HepG2 (cell line): ENCODE measurements around the gene ITGB7. TPM values are rescaled to one million over a fixed set of nuclear protein-coding genes. Genes with fewer than 3 reads are reported as not detected.

Experiments
- ATF2 ChIP-seq: sonication (generic); formaldehyde crosslinking; IDR thresholded peaks from 2 replicates; pipeline ENCODE4 v1.4.0; 2020; ENCODE audit warnings: missing genetic modification reagents
- FOSL2 ChIP-seq: sonication (generic); formaldehyde crosslinking; IDR thresholded peaks from 2 replicates; pipeline ENCODE4 v1.4.0; 2020; ENCODE audit warnings: missing genetic modification reagents
- GATAD1 ChIP-seq: IDR thresholded peaks from 2 replicates; pipeline ENCODE4 v1.6.1; 2016; ENCODE audit warnings: missing genetic modification reagents, missing compliant biosample characterization
- GATAD2A ChIP-seq: IDR thresholded peaks from 2 replicates; pipeline ENCODE4 v1.6.1; 2016
- HNF1B ChIP-seq: sonication (generic); formaldehyde crosslinking; IDR thresholded peaks from 2 replicates; pipeline ENCODE4 v1.5.1; 2020; ENCODE audit warnings: mild to moderate bottlenecking, moderate library complexity, missing genetic modification reagents
- IKZF5 ChIP-seq: IDR thresholded peaks from 2 replicates; pipeline ENCODE4 v1.6.1; 2018; ENCODE audit warnings: missing genetic modification reagents, mild to moderate bottlenecking, missing compliant biosample characterization
- MTA1 ChIP-seq: sonication (generic); formaldehyde crosslinking; IDR thresholded peaks from 2 replicates; pipeline ENCODE4 v1.4.0; 2020; ENCODE audit warnings: missing genetic modification reagents, mild to moderate bottlenecking, borderline replicate concordance
- NONO ChIP-seq, 2 experiments: fragments of 450-650 bp in 1 of 2; sonication (generic) in 1 of 2; formaldehyde crosslinking in 1 of 2; IDR thresholded peaks in 1 of 2; conservative IDR thresholded peaks in 1 of 2; 2 replicates each; pipeline versions ENCODE4 v1.6.1 to v1.8.0; 2017 to 2022; ENCODE audit warnings: mild to moderate bottlenecking in 1 of 2, missing genetic modification reagents in 1 of 2, moderate library complexity in 1 of 2
- PPARG ChIP-seq: conservative IDR thresholded peaks from 2 replicates; pipeline ENCODE4 v1.6.1; 2016; ENCODE audit warnings: missing biosample characterization, missing genetic modification reagents
- REL ChIP-seq: sonication (generic); formaldehyde crosslinking; conservative IDR thresholded peaks from 2 replicates; pipeline ENCODE4 v1.8.0; 2022; ENCODE audit warnings: mild to moderate bottlenecking, missing genetic modification reagents, moderate library complexity
- SALL1 ChIP-seq: sonication (generic); formaldehyde crosslinking; IDR thresholded peaks from 2 replicates; pipeline ENCODE4 v1.8.0; 2022; ENCODE audit warnings: mild to moderate bottlenecking, missing genetic modification reagents
- SOX5 ChIP-seq: IDR thresholded peaks from 2 replicates; pipeline ENCODE4 v1.6.1; 2016; ENCODE audit warnings: borderline replicate concordance
- STAG1 ChIP-seq: sonication (generic); formaldehyde crosslinking; IDR thresholded peaks from 2 replicates; pipeline ENCODE4 v1.4.0; 2020; ENCODE audit warnings: missing genetic modification reagents
- TEAD3 ChIP-seq: optimal IDR thresholded peaks from 2 replicates; pipeline ENCODE3; 2016; ENCODE audit warnings: borderline replicate concordance
- TSC22D2 ChIP-seq: sonication (generic); formaldehyde crosslinking; IDR thresholded peaks from 2 replicates; pipeline ENCODE4 v1.5.1; 2020; ENCODE audit warnings: missing genetic modification reagents, mild to moderate bottlenecking, borderline replicate concordance
- ZBTB33 ChIP-seq: sonication (generic); formaldehyde crosslinking; IDR thresholded peaks from 2 replicates; pipeline ENCODE4 v1.4.0; 2020; ENCODE audit warnings: missing genetic modification reagents
- ZBTB7B ChIP-seq: sonication (generic); formaldehyde crosslinking; IDR thresholded peaks from 2 replicates; pipeline ENCODE4 v1.4.0; 2020; ENCODE audit warnings: missing genetic modification reagents
- ZNF230 ChIP-seq: sonication (generic); formaldehyde crosslinking; IDR thresholded peaks from 2 replicates; pipeline ENCODE4 v1.4.0; 2020; ENCODE audit warnings: mild to moderate bottlenecking, missing genetic modification reagents
- ZNF232 ChIP-seq: sonication (generic); formaldehyde crosslinking; IDR thresholded peaks from 2 replicates; pipeline ENCODE4 v1.4.0; 2020; ENCODE audit warnings: missing genetic modification reagents, borderline replicate concordance
- ZNF234 ChIP-seq: sonication (generic); formaldehyde crosslinking; conservative IDR thresholded peaks from 2 replicates; pipeline ENCODE4 v1.5.1; 2020; ENCODE audit warnings: mild to moderate bottlenecking, missing genetic modification reagents
- ZNF354B ChIP-seq: sonication (generic); formaldehyde crosslinking; IDR thresholded peaks from 2 replicates; pipeline ENCODE4 v1.8.0; 2022; ENCODE audit warnings: mild to moderate bottlenecking, missing genetic modification reagents
- ZNF691 ChIP-seq: sonication (generic); formaldehyde crosslinking; IDR thresholded peaks from 2 replicates; pipeline ENCODE4 v1.4.0; 2020; ENCODE audit warnings: missing genetic modification reagents, low read depth, mild to moderate bottlenecking, borderline replicate concordance
- ZSCAN30 ChIP-seq: sonication (generic); formaldehyde crosslinking; IDR thresholded peaks from 2 replicates; pipeline ENCODE4 v1.5.0; 2020; ENCODE audit warnings: mild to moderate bottlenecking, missing genetic modification reagents
- polyA plus RNA-seq, 8 experiments: library from polyadenylated mRNA; depleted of rRNA in 3 of 8; stranded (reverse) in 7 of 8; unstranded in 1 of 8; fragments of >200 nt; fragmentation: Illumina TruSeq in 4 of 8; extraction: Trizol in 4 of 8; gene quantifications; 2 replicates each; pipeline versions ENCODE4 v1.2.1 to v1.2.3, GENCODE V29; 2011 to 2016; ENCODE audit warnings: low read depth in 4 of 8, missing spikeins in 1 of 8, mixed read lengths in 1 of 8; ENCODE audit not compliant: insufficient read depth in 1 of 8
- total RNA-seq, 5 experiments: library from RNA; depleted of rRNA; stranded (reverse); fragments of >200 nt; fragmentation: Illumina TruSeq; extraction: Trizol; gene quantifications; 2 replicates each; pipeline ENCODE4 v1.2.3, GENCODE V29; 2016; ENCODE audit warnings: low read depth in 1 of 5

The ITGB7 gene
- total and polyA plus RNA-seq, 2 of the 13 experiments (the other 11 are each of a cell fraction or from before 2014, with no cell fraction given): 0.16 to 0.18 TPM

- 0 out of 2 replicates have a peak, but pooled peaks have one; percentile 60 for TF ChIP-seq ATF2 (CRISPR knock-in tag)
- TF ChIP-seq SALL1 (CRISPR knock-in tag): peak; percentile 67; the same call in 1 of the 2 replicates
- 0 out of 2 replicates have a peak, but pooled peaks have one; percentile 69 for TF ChIP-seq ZNF232
- TF ChIP-seq FOSL2 (CRISPR knock-in tag): 0 out of 2 replicates have a peak, but pooled peaks have one; percentile 10
- no peak for TF ChIP-seq NONO (IDR thresholded peaks at IDR 0.05)
- peak; percentile 60 for TF ChIP-seq NONO (CRISPR knock-in tag; conservative IDR thresholded peaks at IDR 0.05)
- TF ChIP-seq TEAD3 (CRISPR knock-in tag): peak; percentile 73
- TF ChIP-seq PPARG (CRISPR knock-in tag): 0 out of 2 replicates have a peak, but pooled peaks have one; percentile 25
- TF ChIP-seq ZSCAN30 (CRISPR knock-in tag): no peak
- peak; percentile 27; the same call in 1 of the 2 replicates for TF ChIP-seq GATAD1 (CRISPR knock-in tag)
- TF ChIP-seq ZBTB33 (CRISPR knock-in tag): peak; percentile 72
- peak; percentile 88 for TF ChIP-seq STAG1 (CRISPR knock-in tag)
- TF ChIP-seq TSC22D2 (CRISPR knock-in tag): 0 out of 2 replicates have a peak, but pooled peaks have one; percentile 34
- TF ChIP-seq HNF1B (CRISPR knock-in tag): peak; percentile 84
- 0 out of 2 replicates have a peak, but pooled peaks have one; percentile 20 for TF ChIP-seq SOX5 (CRISPR knock-in tag)
- TF ChIP-seq ZNF354B: no peak
- TF ChIP-seq IKZF5 (CRISPR knock-in tag): peak; percentile 36; the same call in 1 of the 2 replicates
- no peak for TF ChIP-seq REL
- 0 out of 2 replicates have a peak, but pooled peaks have one; percentile 52 for TF ChIP-seq GATAD2A (CRISPR knock-in tag)
- no peak for TF ChIP-seq MTA1 (CRISPR knock-in tag)
- TF ChIP-seq ZNF234 (CRISPR knock-in tag): no peak
- TF ChIP-seq ZNF230 (CRISPR knock-in tag): no peak
- TF ChIP-seq ZBTB7B (CRISPR knock-in tag): peak; percentile 51; the same call in 1 of the 2 replicates
- peak; percentile 75; the same call in 1 of the 2 replicates for TF ChIP-seq ZNF691 (CRISPR knock-in tag)
Measured at GRCh38 chr12:53159195-53159839, 47.7 kb downstream of the ITGB7 start (continued).
